Hepatocyte (in vitro differentiated cells): ENCODE measurements around the gene COQ5. TPM values are rescaled to one million over a fixed set of nuclear protein-coding genes. Genes with fewer than 3 reads are reported as not detected.

Experiments
- DNase-seq: peaks from one replicate; pipeline ENCODE4 v3.0.0-alpha.2; 2016; ENCODE audit warnings: low spot score
- H2AFZ ChIP-seq: fragments of 200-600 bp; sonication (generic); 2 replicates; pipeline ENCODE4 v1.6.0; 2016; ENCODE audit warnings: antibody characterized with exemption, mild to moderate bottlenecking
- H3K27ac ChIP-seq: fragments of 200-600 bp; sonication (generic); 2 replicates; pipeline ENCODE4 v1.5.1; 2016; ENCODE audit warnings: mild to moderate bottlenecking
- H3K27me3 ChIP-seq: fragments of 200-600 bp; sonication (generic); 2 replicates; pipeline ENCODE4 v1.6.1; 2016
- H3K36me3 ChIP-seq: fragments of 200-600 bp; sonication (generic); replicated peaks from 2 replicates; pipeline ENCODE4 v1.5.1; 2016; ENCODE audit warnings: low read depth; ENCODE audit not compliant: insufficient read depth
- H3K4me1 ChIP-seq: fragments of 200-600 bp; sonication (generic); 2 replicates; pipeline ENCODE4 v1.5.1; 2016; ENCODE audit warnings: mild to moderate bottlenecking, moderate library complexity; ENCODE audit not compliant: insufficient read depth
- H3K4me2 ChIP-seq: fragments of 200-600 bp; sonication (generic); 2 replicates; pipeline ENCODE4 v1.6.0; 2016
- H3K4me3 ChIP-seq: fragments of 200-600 bp; sonication (generic); 2 replicates; pipeline ENCODE4 v1.5.1; 2016; ENCODE audit warnings: mild to moderate bottlenecking
- H3K79me2 ChIP-seq: fragments of 200-600 bp; sonication (generic); 2 replicates; pipeline ENCODE4 v1.6.0; 2017; ENCODE audit warnings: mild to moderate bottlenecking
- H3K9me2 ChIP-seq: fragments of 200-600 bp; sonication (generic); replicated peaks from 2 replicates; pipeline ENCODE4 v1.6.0; 2017; ENCODE audit warnings: mild to moderate bottlenecking; ENCODE audit not compliant: insufficient read depth
- H3K9me3 ChIP-seq: fragments of 200-600 bp; sonication (generic); 2 replicates; pipeline ENCODE4 v1.5.1; 2016; ENCODE audit warnings: low read depth, mild to moderate bottlenecking
- H4K20me1 ChIP-seq: fragments of 200-600 bp; sonication (generic); 2 replicates; pipeline ENCODE4 v1.6.0; 2016; ENCODE audit warnings: mild to moderate bottlenecking; ENCODE audit not compliant: insufficient read depth, poor library complexity, severe bottlenecking
- CTCF ChIP-seq: fragments of 200-600 bp; sonication (generic); IDR thresholded peaks from 2 replicates; pipeline ENCODE4 v1.5.1; 2016; ENCODE audit warnings: antibody characterized with exemption, mild to moderate bottlenecking; ENCODE audit not compliant: poor library complexity
- EZH2 ChIP-seq: fragments of 200-600 bp; sonication (generic); IDR thresholded peaks from 2 replicates; pipeline ENCODE4 v1.6.1; 2016; ENCODE audit warnings: antibody characterized with exemption, mild to moderate bottlenecking, borderline replicate concordance
- EZH2phosphoT487 ChIP-seq: fragments of 200-600 bp; sonication (generic); IDR thresholded peaks from one replicate; pipeline ENCODE4 v1.6.1; 2018; ENCODE audit warnings: antibody characterized with exemption, mild to moderate bottlenecking, low read depth, moderate library complexity; ENCODE audit not compliant: unreplicated experiment, severe bottlenecking
- WGBS: methylation state at CpG from one replicate; pipeline ENCODE4 v1.1.6; 2016; ENCODE audit warnings: low lambda C conversion rate; ENCODE audit errors: missing lambda C conversion rate; 5-methylcytosine and 5-hydroxymethylcytosine counted together
- polyA plus RNA-seq: library from polyadenylated mRNA; unstranded; fragments of >200 nt; fragmentation: Nextera tagmentation; extraction: Ambion mirVana; gene quantifications from 2 replicates; pipeline ENCODE4 v1.2.1, GENCODE V29; 2016
- total RNA-seq: library from RNA; depleted of rRNA; stranded (reverse); fragments of >200 nt; gene quantifications from 2 replicates; pipeline ENCODE4 v1.2.3, GENCODE V29; 2014

COQ5 gene
- total and polyA plus RNA-seq, 2 experiments from 2014 or later = 37.0 to 40.7 TPM

- H4K20me1 ChIP-seq = no peaks in the 10 kb centered on the region
- H3K4me3 ChIP-seq = no peak overlapping the region
- no peaks in the 10 kb centered on the region for H3K36me3 ChIP-seq
- H2AFZ ChIP-seq = no peak overlapping the region
- no peaks in the 10 kb centered on the region for H3K4me1 ChIP-seq
- DNase-seq = no peak
- no peaks in the 10 kb centered on the region for H3K9me3 ChIP-seq
- H3K9me2 ChIP-seq = no peaks in the 10 kb centered on the region
- 95% methylated on average over 7 of the region's 7 CpGs for WGBS
- no peaks in the 10 kb centered on the region for H3K27me3 ChIP-seq
- no peak for TF ChIP-seq EZH2phosphoT487
- TF ChIP-seq CTCF = no peak
- TF ChIP-seq EZH2 = no peak
- H3K4me2 ChIP-seq = no peak overlapping the region
- H3K27ac ChIP-seq = no peak overlapping the region
- no peaks in the 10 kb centered on the region for H3K79me2 ChIP-seq
These were observed 42.7 kb downstream of the COQ5 start for GRCh38 chr12:120485961-120486881.

GRCh38 chr12:120483621-120484020, 45.3 kb downstream of the COQ5 start:
- H3K4me1 ChIP-seq = no peaks in the 10 kb centered on the region
- no peak for DNase-seq
- no peak for TF ChIP-seq EZH2phosphoT487
- no peak for TF ChIP-seq CTCF
- no peak for TF ChIP-seq EZH2

GRCh38 chr12:120481022-120481767, 47.8 kb downstream of the COQ5 start:
- TF ChIP-seq EZH2phosphoT487 (no peak), CTCF (no peak), EZH2 (no peak)
- DNase-seq = no peak
- Histone ChIP-seq H3K9me3 (no peaks in the 10 kb centered on the region), H3K36me3 (no peaks in the 10 kb centered on the region), H2AFZ (no peak overlapping the region), H3K27me3 (no peaks in the 10 kb centered on the region), H3K4me1 (no peaks in the 10 kb centered on the region), H3K79me2 (no peaks in the 10 kb centered on the region), H3K27ac (no peak overlapping the region), H3K4me2 (no peak overlapping the region), H3K9me2 (no peaks in the 10 kb centered on the region), H4K20me1 (no peaks in the 10 kb centered on the region), H3K4me3 (no peak overlapping the region)
- WGBS = 98% methylated on average over 9 of the region's 9 CpGs

More at GRCh38 chr12:120483621-120484020, 45.3 kb downstream of the COQ5 start:
- Histone ChIP-seq H2AFZ (no peak overlapping the region), H3K79me2 (no peaks in the 10 kb centered on the region), H3K27ac (no peak overlapping the region), H3K36me3 (no peaks in the 10 kb centered on the region), H3K9me3 (no peaks in the 10 kb centered on the region), H3K27me3 (no peaks in the 10 kb centered on the region), H3K4me2 (no peak overlapping the region), H3K9me2 (no peaks in the 10 kb centered on the region), H3K4me3 (no peak overlapping the region), H4K20me1 (no peaks in the 10 kb centered on the region)
- WGBS = 100% methylated on average over 1 of the region's 1 CpG
